Trophoblast cell (in vitro differentiated cells and primary cell): ENCODE results near the gene MEGF6.

ENCODE experiments used
- DNase-seq, 2 donors: peaks; one replicate each; pipeline ENCODE4 v3.0.0-alpha.2; 2016
- H2AFZ ChIP-seq: 2 replicates; pipeline ENCODE4 v1.6.1; 2013; ENCODE audit warnings: low read length, moderate library complexity, mild to moderate bottlenecking; ENCODE audit not compliant: insufficient read depth, poor library complexity
- H2AK5ac ChIP-seq: 2 replicates; pipeline ENCODE4 v1.6.1; 2013; ENCODE audit warnings: mild to moderate bottlenecking, low read length
- H2BK120ac ChIP-seq: 2 replicates; pipeline ENCODE4 v1.6.1; 2013; ENCODE audit warnings: low read length, mild to moderate bottlenecking, moderate library complexity; ENCODE audit not compliant: insufficient read depth, poor library complexity
- H2BK12ac ChIP-seq: 2 replicates; pipeline ENCODE4 v1.6.1; 2013; ENCODE audit warnings: mild to moderate bottlenecking, low read length, moderate library complexity
- H2BK5ac ChIP-seq: 2 replicates; pipeline ENCODE4 v1.6.1; 2013; ENCODE audit warnings: low read length, low read depth, moderate library complexity, mild to moderate bottlenecking; ENCODE audit not compliant: poor library complexity
- H3K14ac ChIP-seq: 2 replicates; pipeline ENCODE4 v1.6.1; 2013; ENCODE audit warnings: mild to moderate bottlenecking, low read length
- H3K18ac ChIP-seq: 2 replicates; pipeline ENCODE4 v1.6.1; 2013; ENCODE audit warnings: mild to moderate bottlenecking, low read length
- H3K23ac ChIP-seq: 2 replicates; pipeline ENCODE4 v1.6.1; 2013; ENCODE audit warnings: low read length
- H3K27ac ChIP-seq: 2 replicates; pipeline ENCODE4 v1.5.1; 2013; ENCODE audit warnings: low read depth, mild to moderate bottlenecking, inconsistent platforms, low read length, moderate library complexity
- H3K27me3 ChIP-seq: 2 replicates; pipeline ENCODE4 v1.6.1; 2013; ENCODE audit warnings: inconsistent platforms, mild to moderate bottlenecking, low read length, moderate library complexity; ENCODE audit not compliant: insufficient read depth
- H3K36me3 ChIP-seq, 2 experiments: 1 replicate in 1 of 2; 2 replicates in 1 of 2; pipeline ENCODE4 v1.6.1; 2013; ENCODE audit warnings: low read length in 2 of 2, mild to moderate bottlenecking in 2 of 2, moderate library complexity in 1 of 2; ENCODE audit not compliant: insufficient read depth in 2 of 2, control insufficient read depth in 1 of 2
- H3K4ac ChIP-seq: 2 replicates; pipeline ENCODE4 v1.6.1; 2013; ENCODE audit warnings: low read depth, mild to moderate bottlenecking, low read length, moderate library complexity
- H3K4me1 ChIP-seq, 2 experiments: 1 replicate in 1 of 2; 2 replicates in 1 of 2; pipeline ENCODE4 v1.6.1; 2013; ENCODE audit warnings: low read length in 2 of 2, mild to moderate bottlenecking in 2 of 2, moderate library complexity in 1 of 2; ENCODE audit not compliant: insufficient read depth in 2 of 2, control insufficient read depth in 1 of 2
- H3K4me2 ChIP-seq: 2 replicates; pipeline ENCODE4 v1.6.1; 2013; ENCODE audit warnings: inconsistent platforms, mild to moderate bottlenecking, low read length, moderate library complexity
- H3K4me3 ChIP-seq: 2 replicates; pipeline ENCODE4 v1.5.1; 2013; ENCODE audit warnings: mild to moderate bottlenecking, low read depth, low read length, inconsistent platforms
- H3K79me1 ChIP-seq: one replicate; pipeline ENCODE4 v1.6.1; 2013; ENCODE audit warnings: low read length
- H3K79me2 ChIP-seq: 2 replicates; pipeline ENCODE4 v1.6.1; 2013; ENCODE audit warnings: low read length, mild to moderate bottlenecking; ENCODE audit not compliant: control insufficient read depth, insufficient read depth, poor library complexity
- H3K9ac ChIP-seq: 2 replicates; pipeline ENCODE4 v1.6.1; 2013; ENCODE audit warnings: mild to moderate bottlenecking, low read length
- H3K9me3 ChIP-seq: 2 replicates; pipeline ENCODE4 v1.6.1; 2013; ENCODE audit warnings: low read depth, mild to moderate bottlenecking, control low read depth, inconsistent platforms, low read length; ENCODE audit not compliant: insufficient read depth
- H4K12ac ChIP-seq: 2 replicates; pipeline ENCODE4 v1.6.1; 2013; ENCODE audit warnings: low read depth, mild to moderate bottlenecking, low read length, moderate library complexity
- H4K8ac ChIP-seq: 2 replicates; pipeline ENCODE4 v1.6.1; 2013; ENCODE audit warnings: low read depth, mild to moderate bottlenecking, low read length, moderate library complexity
- H4K91ac ChIP-seq: one replicate; pipeline ENCODE4 v1.6.1; 2013; ENCODE audit warnings: low read depth, mild to moderate bottlenecking, low read length, moderate library complexity
- WGBS: extraction: QIAGEN DNeasy Blood & Tissue Kit; methylation state at CpG from one replicate; pipeline ENCODE4 v1.1.7; 2013; ENCODE audit warnings: missing lambda C conversion rate; ENCODE audit not compliant: insufficient read length, insufficient coverage; ENCODE audit errors: extremely low coverage; 5-methylcytosine and 5-hydroxymethylcytosine counted together

Gene MEGF6

GRCh38 chr1:3578906-3579305 is 32.4 kb downstream of the MEGF6 start:
- no peak overlapping the region for H3K18ac ChIP-seq
- H3K14ac ChIP-seq = no peak overlapping the region
- no peak for DNase-seq
- no peak overlapping the region for H3K27ac ChIP-seq
- no peak overlapping the region for H2BK12ac ChIP-seq
- no peak overlapping the region for H4K91ac ChIP-seq
- no peak overlapping the region for H3K4ac ChIP-seq
- H4K12ac ChIP-seq = no peak overlapping the region
- no peaks in the 10 kb centered on the region for H3K79me2 ChIP-seq
- H2AK5ac ChIP-seq = no peak overlapping the region
- WGBS = no CpG with 5 or more reads among the region's 19 CpGs
- peaks cover 21% of the 10 kb centered on the region for H3K9me3 ChIP-seq
- H3K23ac ChIP-seq = no peak overlapping the region
- no peaks in the 10 kb centered on the region for H3K4me1 ChIP-seq
- no peak overlapping the region for H4K8ac ChIP-seq
- no peak overlapping the region for H2BK120ac ChIP-seq
- no peaks in the 10 kb centered on the region for H3K36me3 ChIP-seq
- H3K9ac ChIP-seq = no peak overlapping the region
- no peaks in the 10 kb centered on the region for H3K27me3 ChIP-seq
- H2BK5ac ChIP-seq = no peak overlapping the region
- no peak overlapping the region for H3K4me2 ChIP-seq
- no peak overlapping the region for H3K4me3 ChIP-seq
- no peak overlapping the region for H2AFZ ChIP-seq
- H3K79me1 ChIP-seq = no peaks in the 10 kb centered on the region

GRCh38 chr1:3578433-3578805 is 32.9 kb downstream of the MEGF6 start:
- Histone ChIP-seq H3K27me3 (no peaks in the 10 kb centered on the region), H3K27ac (no peak overlapping the region), H3K9me3 (peaks cover 19% of the 10 kb centered on the region), H3K14ac (no peak overlapping the region), H3K79me2 (no peaks in the 10 kb centered on the region), H3K23ac (no peak overlapping the region), H3K4me3 (no peak overlapping the region), H3K36me3 (no peaks in the 10 kb centered on the region), H2AK5ac (no peak overlapping the region), H3K4me2 (no peak overlapping the region), H3K9ac (no peak overlapping the region), H3K4me1 (no peaks in the 10 kb centered on the region), H4K8ac (no peak overlapping the region), H2AFZ (no peak overlapping the region), H3K4ac (no peak overlapping the region), H2BK5ac (no peak overlapping the region), H2BK12ac (no peak overlapping the region), H4K12ac (no peak overlapping the region), H2BK120ac (no peak overlapping the region), H3K79me1 (no peaks in the 10 kb centered on the region), H4K91ac (no peak overlapping the region), H3K18ac (no peak overlapping the region)
- no CpG with 5 or more reads among the region's 8 CpGs for WGBS
- DNase-seq = no peak

GRCh38 chr1:3577711-3578432 is 33.4 kb downstream of the MEGF6 start:
- H3K4me3 ChIP-seq = no peak overlapping the region
- H3K23ac ChIP-seq = no peak overlapping the region
- no peak overlapping the region for H3K27ac ChIP-seq
- H3K9ac ChIP-seq = no peak overlapping the region
- DNase-seq = peak in 1 of 2 donors; percentile 12
- H3K18ac ChIP-seq = no peak overlapping the region
- no peak overlapping the region for H2BK12ac ChIP-seq
- no peak overlapping the region for H4K8ac ChIP-seq
- H4K12ac ChIP-seq = no peak overlapping the region
- H3K27me3 ChIP-seq = no peaks in the 10 kb centered on the region
- H3K79me2 ChIP-seq = no peaks in the 10 kb centered on the region
- no peak overlapping the region for H2AK5ac ChIP-seq
- WGBS = no CpG with 5 or more reads among the region's 27 CpGs
- H3K79me1 ChIP-seq = no peaks in the 10 kb centered on the region
- H3K4ac ChIP-seq = no peak overlapping the region
- no peak overlapping the region for H2BK5ac ChIP-seq
- no peak overlapping the region for H2BK120ac ChIP-seq
- H3K4me2 ChIP-seq = no peak overlapping the region
- no peaks in the 10 kb centered on the region for H3K36me3 ChIP-seq
- peaks cover 17% of the 10 kb centered on the region for H3K9me3 ChIP-seq
- no peak overlapping the region for H2AFZ ChIP-seq
- no peaks in the 10 kb centered on the region for H3K4me1 ChIP-seq
- H3K14ac ChIP-seq = no peak overlapping the region
- no peak overlapping the region for H4K91ac ChIP-seq

- Histone ChIP-seq H3K79me1 (no peaks in the 10 kb centered on the region), H4K12ac (no peak overlapping the region), H3K9me3 (peaks cover 15% of the 10 kb centered on the region), H3K23ac (no peak overlapping the region), H3K27ac (no peak overlapping the region), H4K8ac (no peak overlapping the region), H3K4me1 (no peaks in the 10 kb centered on the region), H3K4me3 (no peak overlapping the region), H2AFZ (no peak overlapping the region), H3K36me3 (no peaks in the 10 kb centered on the region), H4K91ac (no peak overlapping the region), H2BK120ac (no peak overlapping the region), H2BK12ac (no peak overlapping the region), H2BK5ac (no peak overlapping the region), H2AK5ac (no peak overlapping the region), H3K18ac (no peak overlapping the region), H3K4me2 (no peak overlapping the region), H3K27me3 (no peaks in the 10 kb centered on the region), H3K4ac (no peak overlapping the region), H3K79me2 (no peaks in the 10 kb centered on the region), H3K9ac (no peak overlapping the region), H3K14ac (no peak overlapping the region)
- no CpG with 5 or more reads among the region's 7 CpGs for WGBS
- DNase-seq = no peak
These were observed 34.0 kb downstream of the MEGF6 start for GRCh38 chr1:3577300-3577699.
